ENCODE measurements around the gene YJEFN3.

GRCh38 chr19:19579533-19580361, 51.0 kb downstream of the YJEFN3 start:
- no peak for TF ChIP-seq CTCF (IDR thresholded peaks at IDR 0.05)
- TF ChIP-seq POLR2A (IDR thresholded peaks at IDR 0.05), result no peak

Data from prostate gland (tissue), 2 donors.